Testis (tissue), 3 donors: Measurements from ENCODE around the gene STK17B. TPM values are rescaled to one million over a fixed set of nuclear protein-coding genes. Genes with fewer than 3 reads are reported as not detected.

Source experiments
- DNase-seq: peaks from one replicate; pipeline ENCODE4 v3.0.0-alpha.2; 2019
- H3K27ac ChIP-seq, 2 donors: fragments of 200-600 bp; sonication (generic); one replicate each; pipeline ENCODE4 v1.5.1; 2019
- H3K27me3 ChIP-seq: fragments of 200-600 bp; sonication (generic); one replicate; pipeline ENCODE4 v1.5.1; 2019
- H3K36me3 ChIP-seq: fragments of 200-600 bp; sonication (generic); one replicate; pipeline ENCODE4 v1.5.1; 2017; ENCODE audit warnings: low read depth; ENCODE audit errors: missing control alignments
- H3K4me1 ChIP-seq: fragments of 200-600 bp; sonication (generic); one replicate; pipeline ENCODE4 v1.5.1; 2019
- H3K4me3 ChIP-seq, 2 donors: fragments of 200-600 bp; sonication (generic); one replicate each; pipeline ENCODE4 v1.5.1; 2017 to 2019
- H3K9me3 ChIP-seq: fragments of 200-600 bp; sonication (generic); one replicate; pipeline ENCODE4 v1.5.1; 2017
- POLR2A ChIP-seq: fragments of 450-650 bp; IDR thresholded peaks from one replicate; pipeline ENCODE4 v1.6.1; 2017; ENCODE audit warnings: antibody characterized with exemption, mild to moderate bottlenecking, moderate library complexity
- WGBS, 2 donors: methylation state at CpG; one replicate each; pipeline ENCODE4 v1.1.5; 2018; 5-methylcytosine and 5-hydroxymethylcytosine counted together
- intact Hi-C: fragments of 100-400 bp; cut with DNase I; formaldehyde crosslinking; loops from one replicate; pipeline ENCODE4 v1.15.1; 2023; ENCODE audit warnings: low total_unique reads
- polyA plus RNA-seq: library from polyadenylated mRNA; stranded (reverse); fragments of 350-450 nt; fragmentation: Illumina TruSeq; extraction: RNeasy Lipid Tissue Mini Kit (QIAGEN cat#74804); gene quantifications from one replicate; pipeline ENCODE4 v1.2.3, GENCODE V29; 2014; ENCODE audit warnings: low read depth, low replicate concordance; ENCODE audit not compliant: insufficient read depth
- total RNA-seq, 2 donors: library from RNA; depleted of rRNA; stranded (reverse); fragments of >200 nt; gene quantifications; one replicate each; pipeline ENCODE4 v1.2.3, GENCODE V29; 2016
- TF ChIP-seq, protein P1 (sequence below), 3 experiments: fragments of 450-650 bp in 2 of 3; fragments of 200-600 bp in 1 of 3; sonication (generic) in 1 of 3; IDR thresholded peaks; one replicate each; pipeline ENCODE4 v1.5.1; 2016 to 2019; ENCODE audit warnings: antibody characterized with exemption in 3 of 3, mild to moderate bottlenecking in 2 of 3, moderate library complexity in 1 of 3

Gene STK17B
- total and polyA plus RNA-seq, 3 donors from 2014 or later = 10.4 to 18.1 (median 10.6) TPM

DNA sequence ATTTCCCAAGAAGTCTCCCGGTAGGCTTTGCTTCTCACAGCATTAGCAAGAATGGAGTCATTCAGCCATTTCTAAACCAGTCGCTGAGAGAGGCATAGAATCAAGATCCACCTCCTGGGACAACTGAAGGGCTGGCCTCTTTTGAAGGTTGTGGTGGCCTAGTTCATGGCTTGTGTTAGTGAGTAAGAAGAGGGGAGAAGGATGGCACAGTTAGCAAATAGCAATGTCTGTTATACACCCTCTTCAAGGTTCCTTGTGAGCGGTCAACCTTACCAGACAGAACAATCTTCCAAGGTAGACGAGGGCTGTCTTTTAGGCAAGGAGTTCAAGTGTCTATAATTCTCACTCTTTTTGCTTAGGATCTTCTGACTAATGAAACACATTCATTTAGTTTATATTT lies 67.3 kb downstream of the STK17B start:
- 86% methylated on average over 4 of the region's 4 CpGs for WGBS, 2 donors
- no peak overlapping the region for H3K27ac ChIP-seq
- H3K4me3 ChIP-seq = no peak overlapping the region
- no peaks in the 10 kb centered on the region for H3K27me3 ChIP-seq
- no peak for DNase-seq
- no peaks in the 10 kb centered on the region for H3K9me3 ChIP-seq
- intact Hi-C loops = no loop called here
- TF ChIP-seq, protein P1, sequence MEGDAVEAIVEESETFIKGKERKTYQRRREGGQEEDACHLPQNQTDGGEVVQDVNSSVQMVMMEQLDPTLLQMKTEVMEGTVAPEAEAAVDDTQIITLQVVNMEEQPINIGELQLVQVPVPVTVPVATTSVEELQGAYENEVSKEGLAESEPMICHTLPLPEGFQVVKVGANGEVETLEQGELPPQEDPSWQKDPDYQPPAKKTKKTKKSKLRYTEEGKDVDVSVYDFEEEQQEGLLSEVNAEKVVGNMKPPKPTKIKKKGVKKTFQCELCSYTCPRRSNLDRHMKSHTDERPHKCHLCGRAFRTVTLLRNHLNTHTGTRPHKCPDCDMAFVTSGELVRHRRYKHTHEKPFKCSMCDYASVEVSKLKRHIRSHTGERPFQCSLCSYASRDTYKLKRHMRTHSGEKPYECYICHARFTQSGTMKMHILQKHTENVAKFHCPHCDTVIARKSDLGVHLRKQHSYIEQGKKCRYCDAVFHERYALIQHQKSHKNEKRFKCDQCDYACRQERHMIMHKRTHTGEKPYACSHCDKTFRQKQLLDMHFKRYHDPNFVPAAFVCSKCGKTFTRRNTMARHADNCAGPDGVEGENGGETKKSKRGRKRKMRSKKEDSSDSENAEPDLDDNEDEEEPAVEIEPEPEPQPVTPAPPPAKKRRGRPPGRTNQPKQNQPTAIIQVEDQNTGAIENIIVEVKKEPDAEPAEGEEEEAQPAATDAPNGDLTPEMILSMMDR (IDR thresholded peaks at IDR 0.05) = no peak
- TF ChIP-seq POLR2A = no peak
- no peaks in the 10 kb centered on the region for H3K4me1 ChIP-seq
- no peaks in the 10 kb centered on the region for H3K36me3 ChIP-seq

DNA sequence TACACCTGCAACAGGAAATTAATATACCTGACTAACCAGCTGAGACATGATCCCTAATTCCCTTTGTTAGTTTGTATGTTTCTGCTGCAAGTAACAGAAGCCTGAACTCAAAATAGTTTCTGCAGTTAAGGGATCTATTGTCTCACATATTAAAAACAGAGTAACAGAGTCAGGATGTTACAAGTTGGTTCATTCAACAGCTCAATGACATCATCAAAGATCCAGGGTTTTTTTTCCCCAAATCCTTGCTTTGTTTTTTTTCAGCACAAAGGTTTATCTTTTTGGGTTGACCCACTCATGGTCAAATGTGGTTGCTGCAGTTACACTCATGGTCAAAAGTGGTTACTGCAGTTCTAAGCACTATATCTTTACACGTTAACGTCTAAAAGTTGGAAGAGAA lies 67.8 kb downstream of the STK17B start:
- no peaks in the 10 kb centered on the region for H3K4me1 ChIP-seq
- no peak for TF ChIP-seq POLR2A
- TF ChIP-seq, protein P1 (IDR thresholded peaks at IDR 0.05) = no peak
- DNase-seq = no peak
- no peak overlapping the region for H3K27ac ChIP-seq
- intact Hi-C loops = no loop called here
- no peak overlapping the region for H3K4me3 ChIP-seq
- H3K36me3 ChIP-seq = no peaks in the 10 kb centered on the region
- H3K9me3 ChIP-seq = no peaks in the 10 kb centered on the region
- WGBS, 2 donors = 84 to 89% methylated on average over 2 of the region's 2 CpGs
- no peaks in the 10 kb centered on the region for H3K27me3 ChIP-seq

DNA sequence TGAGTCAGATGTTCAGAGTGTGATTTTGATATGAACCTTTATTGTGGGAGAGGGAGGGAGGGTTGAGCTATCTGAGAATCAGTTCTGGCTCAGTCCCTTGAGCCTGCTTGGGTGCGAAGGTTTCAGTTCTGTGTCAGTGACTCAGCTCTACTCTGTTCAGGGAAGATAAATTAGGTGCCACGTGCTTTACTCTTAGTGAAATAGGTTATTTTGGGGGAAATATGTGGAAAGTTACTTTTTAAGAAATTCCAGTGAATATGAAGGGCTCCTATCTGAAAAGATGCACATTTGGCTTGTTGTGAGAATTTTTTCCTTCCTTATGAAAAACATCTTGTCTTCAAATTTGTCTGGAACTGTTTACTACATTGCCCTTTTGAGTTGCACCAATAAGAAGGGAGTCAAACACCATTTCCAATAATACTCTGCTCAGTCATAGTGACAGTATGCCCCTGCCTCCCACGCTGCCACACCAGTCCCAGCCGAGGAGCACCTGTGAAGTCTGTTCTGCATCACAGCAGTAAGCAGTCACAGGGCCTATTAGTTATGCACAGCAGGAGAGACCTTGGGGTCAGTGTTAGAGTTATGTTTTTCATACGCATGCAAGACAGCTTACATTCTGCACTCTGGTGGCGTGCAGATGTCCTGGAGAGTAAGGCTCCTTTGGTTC lies 69.9 kb downstream of the STK17B start:
- H3K27me3 ChIP-seq = no peaks in the 10 kb centered on the region
- H3K9me3 ChIP-seq = no peaks in the 10 kb centered on the region
- H3K4me1 ChIP-seq = no peaks in the 10 kb centered on the region
- H3K4me3 ChIP-seq = no peak overlapping the region
- 43 to 47% methylated on average over 6 of the region's 6 CpGs for WGBS, 2 donors
- H3K27ac ChIP-seq = no peak overlapping the region
- intact Hi-C loops = no loop called here
- DNase-seq = no peak
- H3K36me3 ChIP-seq = no peaks in the 10 kb centered on the region
- TF ChIP-seq, protein P1 (IDR thresholded peaks at IDR 0.05) = no peak
- no peak for TF ChIP-seq POLR2A

DNA sequence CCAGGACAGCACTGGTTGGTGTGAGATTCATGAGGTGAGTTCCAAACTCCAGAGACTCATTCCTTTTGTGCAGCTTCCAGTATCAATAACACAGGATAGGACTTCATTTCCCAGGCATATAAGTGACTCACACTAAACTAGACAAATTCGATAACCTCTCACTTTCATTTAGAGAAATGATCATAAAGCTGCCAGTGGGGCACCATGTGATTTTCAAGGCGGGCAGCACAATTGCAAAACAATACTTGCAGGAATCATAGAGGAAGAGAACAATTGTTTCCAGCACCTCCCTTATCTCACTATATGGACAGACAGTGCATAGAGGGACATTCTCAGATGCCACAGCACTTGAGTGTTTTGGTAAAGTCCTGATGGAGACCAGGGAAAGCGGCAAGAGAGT lies 71.5 kb downstream of the STK17B start:
- Histone ChIP-seq H3K27ac (no peak overlapping the region), H3K4me1 (no peaks in the 10 kb centered on the region), H3K9me3 (no peaks in the 10 kb centered on the region), H3K27me3 (no peaks in the 10 kb centered on the region), H3K4me3 (no peak overlapping the region), H3K36me3 (no peaks in the 10 kb centered on the region)
- WGBS, 2 donors = 84 to 86% methylated on average over 3 of the region's 3 CpGs
- no peak for DNase-seq
- intact Hi-C loops = no loop called here
- TF ChIP-seq, protein P1 (IDR thresholded peaks at IDR 0.05) = no peak
- TF ChIP-seq POLR2A = no peak
